Ureter (tissue), 1 donor: ENCODE measurements around the gene ZNF629. TPM values are rescaled to one million over a fixed set of nuclear protein-coding genes. Genes with fewer than 3 reads are reported as not detected.

Experiments used
- total RNA-seq: library from RNA; stranded (reverse); gene quantifications from one replicate; pipeline ENCODE4 v1.2.4, GENCODE V29; 2023
- donor health status: DM: yes; HTN: yes; CAD: no.

The ZNF629 gene
- total RNA-seq, 1 donor from 2014 or later: 21.6 TPM

Other genes starting within 250 kb of the ZNF629 start
- gene ZNF764, start 228.8 kb downstream of the ZNF629 start, total RNA-seq: 6.9 TPM
- 10.8 TPM for gene ZNF688, start 215.5 kb downstream of the ZNF629 start, total RNA-seq
- gene ZNF785, start 201.5 kb downstream of the ZNF629 start, total RNA-seq: 25.2 TPM
- 10.2 TPM for gene ZNF689, start 176.8 kb downstream of the ZNF629 start, total RNA-seq
- 37.8 TPM for gene PRR14, start 136.2 kb downstream of the ZNF629 start, total RNA-seq
- gene FBRS, start 128.8 kb downstream of the ZNF629 start, total RNA-seq: 82.5 TPM
- 82.3 TPM for gene SRCAP, start 88.0 kb downstream of the ZNF629 start, total RNA-seq
- 35.9 TPM for gene PHKG2, start 38.8 kb downstream of the ZNF629 start, total RNA-seq
- gene CFAP119, start 25.1 kb downstream of the ZNF629 start, total RNA-seq: 8.7 TPM
- gene RNF40, start 24.9 kb downstream of the ZNF629 start, total RNA-seq: 133 TPM
- 35.9 TPM for gene BCL7C, start 106.9 kb upstream of the ZNF629 start, total RNA-seq
- gene CTF1, start 109.4 kb upstream of the ZNF629 start, total RNA-seq: 8.2 TPM
- 25.7 TPM for gene FBXL19, start 136.4 kb upstream of the ZNF629 start, total RNA-seq
- gene ORAI3, start 161.9 kb upstream of the ZNF629 start, total RNA-seq: 25.9 TPM
- 19.6 TPM for gene SETD1A, start 170.5 kb upstream of the ZNF629 start, total RNA-seq
- 14.8 TPM for gene HSD3B7, start 198.0 kb upstream of the ZNF629 start, total RNA-seq
- 1.6 TPM for gene STX1B, start 223.4 kb upstream of the ZNF629 start, total RNA-seq
- gene STX4, start 246.4 kb upstream of the ZNF629 start, total RNA-seq: 55.0 TPM